Raji (cell line): ENCODE measurements around the gene MID1.

Source experiments
- POLR2A ChIP-seq: IDR thresholded peaks from 2 replicates; pipeline ENCODE4 v1.6.1; 2011; ENCODE audit warnings: low read depth, low read length, control low read depth; ENCODE audit not compliant: insufficient read depth

MID1 gene

GRCh38 chrX:10591363-10592335 lies 28.7 kb downstream of the MID1 start:
- TF ChIP-seq POLR2A = no peak

- no peak for TF ChIP-seq POLR2A
These were observed 31.3 kb downstream of the MID1 start for GRCh38 chrX:10589098-10589497.

- TF ChIP-seq POLR2A = no peak
These were observed 37.4 kb downstream of the MID1 start for GRCh38 chrX:10582945-10583344.

- no peak for TF ChIP-seq POLR2A
These were observed 38.1 kb downstream of the MID1 start for GRCh38 chrX:10582215-10582733.

GRCh38 chrX:10579112-10580011 lies 41.0 kb downstream of the MID1 start:
- no peak for TF ChIP-seq POLR2A

GRCh38 chrX:10578527-10578926 lies 41.9 kb downstream of the MID1 start:
- no peak for TF ChIP-seq POLR2A

GRCh38 chrX:10577853-10578252 lies 42.5 kb downstream of the MID1 start:
- no peak for TF ChIP-seq POLR2A

GRCh38 chrX:10576777-10577447 lies 43.5 kb downstream of the MID1 start:
- TF ChIP-seq POLR2A = no peak

GRCh38 chrX:10576186-10576585 lies 44.2 kb downstream of the MID1 start:
- TF ChIP-seq POLR2A = no peak

GRCh38 chrX:10574663-10575062 lies 45.7 kb downstream of the MID1 start:
- no peak for TF ChIP-seq POLR2A

- TF ChIP-seq POLR2A = no peak
These were observed 49.1 kb downstream of the MID1 start for GRCh38 chrX:10571260-10571659.

GRCh38 chrX:10570601-10571000 lies 49.8 kb downstream of the MID1 start:
- TF ChIP-seq POLR2A = no peak

- no peak for TF ChIP-seq POLR2A
These were observed 50.4 kb downstream of the MID1 start for GRCh38 chrX:10569946-10570345.

- no peak for TF ChIP-seq POLR2A
These were observed 52.0 kb downstream of the MID1 start for GRCh38 chrX:10568428-10568827.

- no peak for TF ChIP-seq POLR2A
These were observed 53.2 kb downstream of the MID1 start for GRCh38 chrX:10567136-10567535.
